MM.1S (cell line): ENCODE results near the gene ICAM1.
"Not testable (repeated sequence)": the region's sequence is repeated elsewhere in the genome, so short reads cannot be mapped to it uniquely, and the experiment has no call there.

ENCODE experiments used
- DNase-seq: peaks from one replicate; pipeline ENCODE4 v3.0.0-alpha.2; 2015
- H2AFZ ChIP-seq: fragments of 300-600 bp; sonication (generic); 2 replicates; pipeline ENCODE4 v1.6.0; 2016; ENCODE audit warnings: antibody characterized with exemption, low read length
- H3F3A ChIP-seq: fragments of 300-600 bp; sonication (generic); 2 replicates; pipeline ENCODE4 v1.6.1; 2016; ENCODE audit warnings: mild to moderate bottlenecking, antibody characterized with exemption, low read length, moderate library complexity, mixed read lengths; ENCODE audit not compliant: insufficient read depth
- H3K27ac ChIP-seq: fragments of 300-600 bp; sonication (generic); 2 replicates; pipeline ENCODE4 v1.5.1; 2016; ENCODE audit warnings: mild to moderate bottlenecking, low read length
- H3K27me3 ChIP-seq: fragments of 300-600 bp; sonication (generic); replicated peaks from 2 replicates; pipeline ENCODE4 v1.6.0; 2016; ENCODE audit warnings: low read length; ENCODE audit not compliant: insufficient read depth
- H3K36me3 ChIP-seq: fragments of 300-600 bp; sonication (generic); replicated peaks from 2 replicates; pipeline ENCODE4 v1.6.1; 2016; ENCODE audit warnings: mild to moderate bottlenecking, low read length, mixed read lengths; ENCODE audit not compliant: insufficient read depth
- H3K4me1 ChIP-seq: fragments of 300-600 bp; sonication (generic); 2 replicates; pipeline ENCODE4 v1.6.1; 2016; ENCODE audit warnings: low read length, mixed read lengths
- H3K4me2 ChIP-seq: fragments of 300-600 bp; sonication (generic); 2 replicates; pipeline ENCODE4 v1.6.0; 2016; ENCODE audit warnings: low read depth, low read length
- H3K4me3 ChIP-seq: fragments of 300-600 bp; sonication (generic); 2 replicates; pipeline ENCODE4 v1.5.1; 2016; ENCODE audit warnings: low read length, mixed read lengths
- H3K79me2 ChIP-seq: fragments of 300-600 bp; sonication (generic); 2 replicates; pipeline ENCODE4 v1.6.1; 2016; ENCODE audit warnings: mixed run types, low read length, mixed read lengths
- H3K9ac ChIP-seq: fragments of 300-600 bp; sonication (generic); 2 replicates; pipeline ENCODE4 v1.6.1; 2016; ENCODE audit warnings: low read length, mixed read lengths
- H3K9me2 ChIP-seq: fragments of 300-600 bp; sonication (generic); replicated peaks from 2 replicates; pipeline ENCODE4 v1.6.1; 2016; ENCODE audit warnings: mild to moderate bottlenecking, low read length, mixed read lengths; ENCODE audit not compliant: insufficient read depth
- H3K9me3 ChIP-seq: fragments of 300-600 bp; sonication (generic); replicated peaks from 2 replicates; pipeline ENCODE4 v1.6.1; 2016; ENCODE audit warnings: mild to moderate bottlenecking, low read length, mixed read lengths; ENCODE audit not compliant: insufficient read depth
- H4K20me1 ChIP-seq: fragments of 300-600 bp; sonication (generic); 2 replicates; pipeline ENCODE4 v1.6.1; 2016; ENCODE audit warnings: mild to moderate bottlenecking, low read length, moderate library complexity, mixed read lengths; ENCODE audit not compliant: insufficient read depth
- EZH2 ChIP-seq: fragments of 300-600 bp; sonication (generic); optimal IDR thresholded peaks from 2 replicates; pipeline ENCODE3; 2017; ENCODE audit warnings: low read depth, mild to moderate bottlenecking, antibody characterized with exemption, low read length, mixed read lengths
- EZH2phosphoT487 ChIP-seq: fragments of 300-600 bp; sonication (generic); IDR thresholded peaks from 2 replicates; pipeline ENCODE4 v1.6.1; 2018; ENCODE audit warnings: antibody characterized with exemption, low read length
- TF ChIP-seq, protein P1 (sequence below): fragments of 300-600 bp; sonication (generic); IDR thresholded peaks from 2 replicates; pipeline ENCODE4 v1.5.1; 2016; ENCODE audit warnings: antibody characterized with exemption, low read length, mixed read lengths

The ICAM1 gene

DNA sequence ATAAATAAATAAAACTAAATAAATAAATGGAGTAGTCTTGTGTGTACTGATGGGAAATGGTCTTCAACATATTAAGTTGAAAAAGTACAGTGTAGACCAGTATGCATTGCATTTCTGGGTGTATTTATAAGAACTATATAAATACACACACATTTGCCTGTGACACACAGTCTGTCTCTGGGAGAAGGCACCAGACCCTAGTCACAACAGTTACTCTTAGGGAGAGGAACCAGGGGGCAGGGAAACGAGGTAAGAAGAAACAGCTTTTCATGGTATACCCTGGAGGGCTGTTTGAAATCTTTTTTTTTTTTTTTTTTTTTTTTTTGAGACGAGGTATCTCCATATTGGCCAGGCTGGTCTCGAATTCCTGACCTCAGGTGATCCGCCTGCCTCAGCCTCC is 37.0 kb upstream of the ICAM1 start:
- Histone ChIP-seq H3F3A (peaks cover 34% of the 10 kb centered on the region), H3K4me1 (peaks cover 36% of the 10 kb centered on the region), H3K4me2 (no peak overlapping the region), H3K79me2 (peaks cover 22% of the 10 kb centered on the region), H3K27me3 (no peaks in the 10 kb centered on the region), H3K9me3 (no peaks in the 10 kb centered on the region), H3K27ac (no peak overlapping the region), H2AFZ (no peak overlapping the region), H4K20me1 (no peaks in the 10 kb centered on the region), H3K4me3 (no peak overlapping the region), H3K36me3 (no peaks in the 10 kb centered on the region), H3K9me2 (no peaks in the 10 kb centered on the region), H3K9ac (no peak overlapping the region)
- TF ChIP-seq EZH2 (no peak), EZH2phosphoT487 (no peak)
- TF ChIP-seq, protein P1, sequence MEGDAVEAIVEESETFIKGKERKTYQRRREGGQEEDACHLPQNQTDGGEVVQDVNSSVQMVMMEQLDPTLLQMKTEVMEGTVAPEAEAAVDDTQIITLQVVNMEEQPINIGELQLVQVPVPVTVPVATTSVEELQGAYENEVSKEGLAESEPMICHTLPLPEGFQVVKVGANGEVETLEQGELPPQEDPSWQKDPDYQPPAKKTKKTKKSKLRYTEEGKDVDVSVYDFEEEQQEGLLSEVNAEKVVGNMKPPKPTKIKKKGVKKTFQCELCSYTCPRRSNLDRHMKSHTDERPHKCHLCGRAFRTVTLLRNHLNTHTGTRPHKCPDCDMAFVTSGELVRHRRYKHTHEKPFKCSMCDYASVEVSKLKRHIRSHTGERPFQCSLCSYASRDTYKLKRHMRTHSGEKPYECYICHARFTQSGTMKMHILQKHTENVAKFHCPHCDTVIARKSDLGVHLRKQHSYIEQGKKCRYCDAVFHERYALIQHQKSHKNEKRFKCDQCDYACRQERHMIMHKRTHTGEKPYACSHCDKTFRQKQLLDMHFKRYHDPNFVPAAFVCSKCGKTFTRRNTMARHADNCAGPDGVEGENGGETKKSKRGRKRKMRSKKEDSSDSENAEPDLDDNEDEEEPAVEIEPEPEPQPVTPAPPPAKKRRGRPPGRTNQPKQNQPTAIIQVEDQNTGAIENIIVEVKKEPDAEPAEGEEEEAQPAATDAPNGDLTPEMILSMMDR: no peak
- no peak for DNase-seq

DNA sequence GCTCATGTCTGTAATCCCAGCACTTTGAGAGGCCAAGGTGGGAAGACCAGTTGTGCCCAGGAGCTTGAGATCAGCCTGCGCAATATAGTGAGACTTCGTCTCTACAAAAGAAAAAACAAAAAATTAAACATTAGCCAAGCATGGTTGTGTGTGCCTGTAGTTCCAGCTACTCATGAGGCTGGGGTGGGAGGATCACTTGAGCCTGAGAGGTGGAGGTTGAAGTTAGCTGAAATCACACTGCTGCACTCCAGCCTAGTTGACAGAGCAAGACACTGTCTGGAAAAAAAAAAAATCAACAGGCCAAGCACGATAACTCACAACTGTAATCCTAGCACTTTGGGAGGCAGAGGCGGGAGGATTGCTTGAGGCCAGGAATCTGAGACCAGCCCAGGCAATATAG is 35.9 kb upstream of the ICAM1 start:
- H3K79me2 ChIP-seq: peaks cover 12% of the 10 kb centered on the region
- peaks cover 29% of the 10 kb centered on the region for H3F3A ChIP-seq

DNA sequence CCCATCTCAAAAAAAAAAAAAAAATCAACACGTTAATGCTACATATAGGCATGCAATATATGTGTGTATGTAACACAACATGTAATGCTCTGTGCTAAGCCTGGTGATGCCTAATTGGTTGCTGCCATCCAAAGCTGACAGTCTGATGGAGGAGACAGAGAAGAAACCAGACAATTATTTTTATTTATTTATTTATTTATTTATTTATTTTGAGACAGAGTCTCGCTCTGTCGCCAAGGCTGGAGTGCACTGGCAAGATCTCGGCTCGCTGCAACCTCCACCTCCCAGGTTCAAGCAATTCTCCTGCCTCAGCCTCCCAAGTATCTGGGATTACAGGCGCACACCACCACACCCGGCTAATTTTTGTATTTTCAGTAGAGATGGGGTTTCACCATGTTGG is 35.5 kb upstream of the ICAM1 start:
- DNase-seq, H3K79me2 ChIP-seq, H3K4me3 ChIP-seq, H2AFZ ChIP-seq, H3K36me3 ChIP-seq, H3K27me3 ChIP-seq, H3K9me3 ChIP-seq, H3K9me2 ChIP-seq, H4K20me1 ChIP-seq: not testable (repeated sequence)
- Histone ChIP-seq H3K9ac (peak overlapping the region; percentile 80), H3F3A (peaks cover 25% of the 10 kb centered on the region), H3K4me2 (peak overlapping the region; percentile 97; the same call in 1 of the 2 replicates), H3K27ac (peak overlapping the region; percentile 94), H3K4me1 (peaks cover 24% of the 10 kb centered on the region)

More for the DNA sequence above, 35.9 kb upstream of the ICAM1 start:
- H3K36me3 ChIP-seq: no peaks in the 10 kb centered on the region
- H3K9me3 ChIP-seq: no peaks in the 10 kb centered on the region
- no peaks in the 10 kb centered on the region for H4K20me1 ChIP-seq
- H3K4me1 ChIP-seq: peaks cover 26% of the 10 kb centered on the region
- no peaks in the 10 kb centered on the region for H3K9me2 ChIP-seq
- H3K4me2 ChIP-seq: peak overlapping the region; percentile 29; the same call in 1 of the 2 replicates
- peak overlapping the region; percentile 94; the same call in 1 of the 2 replicates for H3K27ac ChIP-seq
- TF ChIP-seq EZH2phosphoT487: no peak
- TF ChIP-seq, protein P1: no peak
- TF ChIP-seq EZH2: no peak
- no peaks in the 10 kb centered on the region for H3K27me3 ChIP-seq
- H2AFZ ChIP-seq: no peak overlapping the region
- no peak for DNase-seq
- H3K9ac ChIP-seq: no peak overlapping the region
- no peak overlapping the region for H3K4me3 ChIP-seq

DNA sequence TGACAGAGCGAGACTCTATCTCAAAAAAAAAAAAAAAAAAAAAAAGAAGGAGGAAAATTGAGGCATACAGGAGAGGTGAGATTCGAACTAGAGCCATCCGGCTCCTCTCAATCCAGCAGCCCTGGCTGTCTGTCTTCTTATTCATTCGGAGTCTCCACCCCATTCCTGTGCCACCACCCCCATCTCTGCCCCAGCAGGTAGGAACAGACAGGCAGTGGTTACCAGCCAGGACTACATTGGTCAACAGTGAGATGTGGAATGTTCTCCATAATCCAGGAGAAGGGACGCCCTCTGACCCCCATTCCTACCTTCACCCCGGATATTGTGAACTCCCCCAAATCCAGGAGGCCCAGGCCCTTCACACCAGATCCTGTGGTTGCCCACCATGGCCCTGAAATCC is 33.2 kb upstream of the ICAM1 start:
- DNase-seq: no peak
- no peak overlapping the region for H3K9ac ChIP-seq

More for the DNA sequence above, 33.2 kb upstream of the ICAM1 start:
- Histone ChIP-seq H3K4me2 (no peak overlapping the region), H2AFZ (no peak overlapping the region), H3K79me2 (no peaks in the 10 kb centered on the region), H3K36me3 (no peaks in the 10 kb centered on the region), H3K27ac (no peak overlapping the region), H3K4me3 (no peak overlapping the region), H4K20me1 (no peaks in the 10 kb centered on the region), H3F3A (peaks cover 17% of the 10 kb centered on the region), H3K9me3 (no peaks in the 10 kb centered on the region), H3K4me1 (peaks cover 14% of the 10 kb centered on the region), H3K27me3 (no peaks in the 10 kb centered on the region), H3K9me2 (no peaks in the 10 kb centered on the region)
- TF ChIP-seq, protein P1: no peak
- TF ChIP-seq EZH2 (no peak), EZH2phosphoT487 (no peak)
